A549 (cell line): Measurements from ENCODE around the gene SIPA1L2. TPM values are rescaled to one million over a fixed set of nuclear protein-coding genes. Genes with fewer than 3 reads are reported as not detected.

Experiments used
- CBX2 ChIP-seq: fragments of 200-600 bp; sonication (generic); IDR thresholded peaks from 2 replicates; pipeline ENCODE4 v1.6.1; 2016; ENCODE audit warnings: low read depth, mild to moderate bottlenecking, borderline replicate concordance
- CBX8 ChIP-seq: fragments of 200-600 bp; sonication (generic); IDR thresholded peaks from 2 replicates; pipeline ENCODE4 v1.6.1; 2016
- CHD2 ChIP-seq: fragments of 150-350 bp; IDR thresholded peaks from 2 replicates; pipeline ENCODE4 v1.6.1; 2014; ENCODE audit warnings: low read length; ENCODE audit not compliant: partially characterized antibody
- EP300 ChIP-seq, 2 experiments: fragments of >200 bp; sonication (Bioruptor Twin); formaldehyde crosslinking; IDR thresholded peaks; 2 replicates in 1 of 2; 3 replicates in 1 of 2; pipeline ENCODE4 v1.6.1; 2016 to 2017
- ESRRA ChIP-seq: fragments of 150-350 bp; IDR thresholded peaks from 2 replicates; pipeline ENCODE4 v1.6.1; 2014; ENCODE audit warnings: mild to moderate bottlenecking, low read length, borderline replicate concordance
- FOSL2 ChIP-seq, 2 experiments: fragments of 450-650 bp in 1 of 2; fragments of >200 bp in 1 of 2; sonication (Bioruptor Twin) in 1 of 2; formaldehyde crosslinking; IDR thresholded peaks; 2 replicates each; pipeline versions ENCODE4 v1.5.0 to v1.6.1; 2016 to 2020; ENCODE audit warnings: mild to moderate bottlenecking in 1 of 2, moderate library complexity in 1 of 2
- HOXB13 ChIP-seq: fragments of 250-450 bp; sonication (Bioruptor Pico); IDR thresholded peaks from 2 replicates; pipeline ENCODE4 v1.5.0; 2020; ENCODE audit warnings: low read depth, mild to moderate bottlenecking, moderate library complexity
- HOXB5 ChIP-seq: fragments of 250-450 bp; sonication (Bioruptor Pico); IDR thresholded peaks from 2 replicates; pipeline ENCODE4 v1.5.0; 2020; ENCODE audit warnings: mild to moderate bottlenecking, moderate library complexity
- KDM5A ChIP-seq: fragments of 200-600 bp; sonication (generic); IDR thresholded peaks from 2 replicates; pipeline ENCODE4 v1.6.1; 2016; ENCODE audit warnings: antibody characterized with exemption, mild to moderate bottlenecking
- MYC ChIP-seq: IDR thresholded peaks from 2 replicates; pipeline ENCODE4 v1.6.1; 2012; ENCODE audit warnings: mild to moderate bottlenecking, inconsistent platforms, low read length, improper control_type of control experiment, borderline replicate concordance
- NPAS2 ChIP-seq: fragments of 250-450 bp; sonication (Bioruptor Pico); IDR thresholded peaks from 2 replicates; pipeline ENCODE4 v1.8.0; 2022; ENCODE audit warnings: mild to moderate bottlenecking, moderate library complexity, borderline replicate concordance
- NR3C1 ChIP-seq: fragments of >200 bp; sonication (Bioruptor Twin); formaldehyde crosslinking; IDR thresholded peaks from 3 replicates; pipeline ENCODE4 v1.6.1; 2017
- POLR2A ChIP-seq: IDR thresholded peaks from 2 replicates; pipeline ENCODE4 v1.6.1; 2012; ENCODE audit warnings: mild to moderate bottlenecking, low read length
- RARB ChIP-seq: fragments of 250-450 bp; sonication (Bioruptor Pico); IDR thresholded peaks from 2 replicates; pipeline ENCODE4 v1.8.0; 2021; ENCODE audit warnings: mild to moderate bottlenecking, moderate library complexity
- RCOR1 ChIP-seq: fragments of 150-350 bp; IDR thresholded peaks from 2 replicates; pipeline ENCODE4 v1.6.1; 2014; ENCODE audit warnings: antibody characterized with exemption, low read length, low read depth
- RNF2 ChIP-seq: fragments of 200-600 bp; sonication (generic); IDR thresholded peaks from 2 replicates; pipeline ENCODE4 v1.6.1; 2016; ENCODE audit warnings: low read depth, mild to moderate bottlenecking, antibody characterized with exemption, moderate library complexity, borderline replicate concordance
- SMC3 ChIP-seq: fragments of >200 bp; sonication (Bioruptor Twin); formaldehyde crosslinking; IDR thresholded peaks from 3 replicates; pipeline ENCODE4 v1.6.1; 2018; ENCODE audit warnings: inconsistent platforms
- SREBF2 ChIP-seq: fragments of 450-650 bp; IDR thresholded peaks from 2 replicates; pipeline ENCODE4 v1.6.1; 2014; ENCODE audit warnings: mild to moderate bottlenecking, moderate library complexity
- TFCP2L1 ChIP-seq: fragments of 250-450 bp; sonication (Bioruptor Pico); IDR thresholded peaks from 2 replicates; pipeline ENCODE4 v1.5.0; 2021; ENCODE audit warnings: mild to moderate bottlenecking
- TP53 ChIP-seq: fragments of 250-450 bp; sonication (Bioruptor Pico); IDR thresholded peaks from 2 replicates; pipeline ENCODE4 v1.5.0; 2021; ENCODE audit warnings: mild to moderate bottlenecking, moderate library complexity
- ZSCAN20 ChIP-seq: fragments of 250-450 bp; sonication (Bioruptor Pico); IDR thresholded peaks from 2 replicates; pipeline ENCODE4 v1.8.0; 2022; ENCODE audit warnings: mild to moderate bottlenecking, moderate library complexity
- polyA plus RNA-seq, 4 experiments: library from polyadenylated mRNA; depleted of rRNA in 3 of 4; stranded (reverse); fragments of >200 nt; fragmentation: RNase III in 1 of 4; extraction: RNeasy Plus Mini Kit Qiagen cat#74134 plus additional on column Dnase treatment in 1 of 4; gene quantifications; 2 replicates in 3 of 4; 3 replicates in 1 of 4; pipeline ENCODE4 v1.2.3, GENCODE V29; 2011 to 2017
- TF ChIP-seq, protein P1 (sequence below): fragments of 200-600 bp; sonication (generic); IDR thresholded peaks from 2 replicates; pipeline ENCODE4 v1.6.1; 2016; ENCODE audit warnings: antibody characterized with exemption, mild to moderate bottlenecking, moderate library complexity
- TF ChIP-seq, protein P2 (sequence below): IDR thresholded peaks from 2 replicates; pipeline ENCODE4 v1.6.1; 2012; ENCODE audit warnings: low read depth, borderline replicate concordance
- TF ChIP-seq, protein P3 (sequence below): fragments of 250-450 bp; sonication (Bioruptor Pico); IDR thresholded peaks from 2 replicates; pipeline ENCODE4 v1.5.0; 2020; ENCODE audit warnings: low read depth, mild to moderate bottlenecking, moderate library complexity
- TF ChIP-seq, protein P4 (sequence below): IDR thresholded peaks from 2 replicates; pipeline ENCODE4 v1.6.1; 2012
- TF ChIP-seq, protein P5 (sequence below): fragments of >200 bp; sonication (Bioruptor Twin); formaldehyde crosslinking; IDR thresholded peaks from 3 replicates; pipeline ENCODE4 v1.6.1; 2016
- TF ChIP-seq, protein P6 (sequence below): fragments of 450-650 bp; IDR thresholded peaks from 2 replicates; pipeline ENCODE4 v1.6.1; 2014; ENCODE audit warnings: antibody characterized with exemption
- TF ChIP-seq, protein P7 (sequence below): IDR thresholded peaks from 2 replicates; pipeline ENCODE4 v1.6.1; 2012

The SIPA1L2 gene
- polyA plus RNA-seq, 2 of the 4 experiments (the other 2 are of a cell fraction): 6.0 to 16.9 TPM

DNA sequence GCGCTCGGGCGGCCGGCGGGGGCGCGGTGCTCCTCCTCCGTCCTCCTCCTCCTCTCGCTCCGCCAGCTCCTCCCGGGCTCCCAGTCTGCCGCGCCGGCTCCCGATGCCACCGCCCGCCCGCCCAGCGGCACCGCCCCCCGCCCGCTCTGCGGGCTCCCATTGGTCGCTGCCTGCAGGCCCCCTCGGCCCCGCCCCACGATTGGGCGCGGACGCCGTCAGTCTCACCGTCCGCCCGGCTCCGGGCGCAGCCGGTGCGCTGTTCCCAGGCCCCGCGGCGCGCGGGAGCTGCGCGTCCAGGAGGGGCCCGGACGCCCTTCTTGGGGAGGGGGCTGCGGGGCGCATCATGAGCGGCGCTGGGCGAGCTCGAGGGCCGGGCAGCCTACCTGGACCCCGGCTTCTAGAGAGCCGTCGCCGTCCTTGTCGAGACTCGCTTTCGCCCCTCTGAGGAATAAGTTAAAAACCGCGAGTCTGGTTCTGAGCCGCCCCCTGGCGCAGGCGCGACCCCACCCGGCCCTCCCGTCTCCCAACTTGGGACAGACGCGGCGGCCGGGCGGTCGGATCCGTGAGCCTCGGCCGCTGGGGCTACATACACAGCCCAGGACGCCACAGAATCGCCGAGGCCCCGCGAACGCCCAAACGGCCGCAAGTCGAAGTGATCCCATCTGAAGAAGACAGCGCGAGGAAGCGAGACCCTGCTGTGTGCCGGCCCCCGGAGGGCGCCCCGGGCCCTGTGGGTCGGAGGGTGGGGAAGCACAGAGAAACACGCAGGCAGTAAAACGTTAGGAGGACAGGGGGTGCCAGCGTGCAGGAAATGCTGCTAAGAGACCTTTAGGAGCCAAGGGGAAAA, at the start of gene SIPA1L2 (continued):
- TF ChIP-seq, protein P1, sequence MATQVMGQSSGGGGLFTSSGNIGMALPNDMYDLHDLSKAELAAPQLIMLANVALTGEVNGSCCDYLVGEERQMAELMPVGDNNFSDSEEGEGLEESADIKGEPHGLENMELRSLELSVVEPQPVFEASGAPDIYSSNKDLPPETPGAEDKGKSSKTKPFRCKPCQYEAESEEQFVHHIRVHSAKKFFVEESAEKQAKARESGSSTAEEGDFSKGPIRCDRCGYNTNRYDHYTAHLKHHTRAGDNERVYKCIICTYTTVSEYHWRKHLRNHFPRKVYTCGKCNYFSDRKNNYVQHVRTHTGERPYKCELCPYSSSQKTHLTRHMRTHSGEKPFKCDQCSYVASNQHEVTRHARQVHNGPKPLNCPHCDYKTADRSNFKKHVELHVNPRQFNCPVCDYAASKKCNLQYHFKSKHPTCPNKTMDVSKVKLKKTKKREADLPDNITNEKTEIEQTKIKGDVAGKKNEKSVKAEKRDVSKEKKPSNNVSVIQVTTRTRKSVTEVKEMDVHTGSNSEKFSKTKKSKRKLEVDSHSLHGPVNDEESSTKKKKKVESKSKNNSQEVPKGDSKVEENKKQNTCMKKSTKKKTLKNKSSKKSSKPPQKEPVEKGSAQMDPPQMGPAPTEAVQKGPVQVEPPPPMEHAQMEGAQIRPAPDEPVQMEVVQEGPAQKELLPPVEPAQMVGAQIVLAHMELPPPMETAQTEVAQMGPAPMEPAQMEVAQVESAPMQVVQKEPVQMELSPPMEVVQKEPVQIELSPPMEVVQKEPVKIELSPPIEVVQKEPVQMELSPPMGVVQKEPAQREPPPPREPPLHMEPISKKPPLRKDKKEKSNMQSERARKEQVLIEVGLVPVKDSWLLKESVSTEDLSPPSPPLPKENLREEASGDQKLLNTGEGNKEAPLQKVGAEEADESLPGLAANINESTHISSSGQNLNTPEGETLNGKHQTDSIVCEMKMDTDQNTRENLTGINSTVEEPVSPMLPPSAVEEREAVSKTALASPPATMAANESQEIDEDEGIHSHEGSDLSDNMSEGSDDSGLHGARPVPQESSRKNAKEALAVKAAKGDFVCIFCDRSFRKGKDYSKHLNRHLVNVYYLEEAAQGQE: no peak
- no peak for TF ChIP-seq HOXB13
- TF ChIP-seq EP300 (IDR thresholded peaks at IDR 0.05): no peak
- TF ChIP-seq CBX8: no peak
- TF ChIP-seq TFCP2L1: 0 out of 2 replicates have a peak, but pooled peaks have one; percentile 55
- no peak for TF ChIP-seq CHD2
- TF ChIP-seq KDM5A: peak; percentile 59; the same call in 1 of the 2 replicates
- TF ChIP-seq FOSL2 (IDR thresholded peaks at IDR 0.05): no peak
- no peak for TF ChIP-seq FOSL2 (CRISPR knock-in tag; IDR thresholded peaks at IDR 0.05)
- no peak for TF ChIP-seq NPAS2 (CRISPR knock-in tag)
- no peak for TF ChIP-seq HOXB5 (CRISPR knock-in tag)
- TF ChIP-seq CBX2: no peak
- TF ChIP-seq, protein P2, sequence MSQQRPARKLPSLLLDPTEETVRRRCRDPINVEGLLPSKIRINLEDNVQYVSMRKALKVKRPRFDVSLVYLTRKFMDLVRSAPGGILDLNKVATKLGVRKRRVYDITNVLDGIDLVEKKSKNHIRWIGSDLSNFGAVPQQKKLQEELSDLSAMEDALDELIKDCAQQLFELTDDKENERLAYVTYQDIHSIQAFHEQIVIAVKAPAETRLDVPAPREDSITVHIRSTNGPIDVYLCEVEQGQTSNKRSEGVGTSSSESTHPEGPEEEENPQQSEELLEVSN: 0 out of 2 replicates have a peak, but pooled peaks have one; percentile 10
- TF ChIP-seq, protein P3, sequence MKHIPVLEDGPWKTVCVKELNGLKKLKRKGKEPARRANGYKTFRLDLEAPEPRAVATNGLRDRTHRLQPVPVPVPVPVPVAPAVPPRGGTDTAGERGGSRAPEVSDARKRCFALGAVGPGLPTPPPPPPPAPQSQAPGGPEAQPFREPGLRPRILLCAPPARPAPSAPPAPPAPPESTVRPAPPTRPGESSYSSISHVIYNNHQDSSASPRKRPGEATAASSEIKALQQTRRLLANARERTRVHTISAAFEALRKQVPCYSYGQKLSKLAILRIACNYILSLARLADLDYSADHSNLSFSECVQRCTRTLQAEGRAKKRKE: no peak
- TF ChIP-seq, protein P4, sequence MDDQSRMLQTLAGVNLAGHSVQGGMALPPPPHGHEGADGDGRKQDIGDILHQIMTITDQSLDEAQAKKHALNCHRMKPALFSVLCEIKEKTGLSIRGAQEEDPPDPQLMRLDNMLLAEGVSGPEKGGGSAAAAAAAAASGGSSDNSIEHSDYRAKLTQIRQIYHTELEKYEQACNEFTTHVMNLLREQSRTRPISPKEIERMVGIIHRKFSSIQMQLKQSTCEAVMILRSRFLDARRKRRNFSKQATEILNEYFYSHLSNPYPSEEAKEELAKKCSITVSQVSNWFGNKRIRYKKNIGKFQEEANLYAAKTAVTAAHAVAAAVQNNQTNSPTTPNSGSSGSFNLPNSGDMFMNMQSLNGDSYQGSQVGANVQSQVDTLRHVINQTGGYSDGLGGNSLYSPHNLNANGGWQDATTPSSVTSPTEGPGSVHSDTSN: peak; percentile 94
- TF ChIP-seq NR3C1: no peak
- peak; percentile 88 for TF ChIP-seq SMC3
- no peak for TF ChIP-seq MYC
- no peak for TF ChIP-seq ZSCAN20 (CRISPR knock-in tag)
- no peak for TF ChIP-seq TP53 (CRISPR knock-in tag)
- TF ChIP-seq, protein P5, sequence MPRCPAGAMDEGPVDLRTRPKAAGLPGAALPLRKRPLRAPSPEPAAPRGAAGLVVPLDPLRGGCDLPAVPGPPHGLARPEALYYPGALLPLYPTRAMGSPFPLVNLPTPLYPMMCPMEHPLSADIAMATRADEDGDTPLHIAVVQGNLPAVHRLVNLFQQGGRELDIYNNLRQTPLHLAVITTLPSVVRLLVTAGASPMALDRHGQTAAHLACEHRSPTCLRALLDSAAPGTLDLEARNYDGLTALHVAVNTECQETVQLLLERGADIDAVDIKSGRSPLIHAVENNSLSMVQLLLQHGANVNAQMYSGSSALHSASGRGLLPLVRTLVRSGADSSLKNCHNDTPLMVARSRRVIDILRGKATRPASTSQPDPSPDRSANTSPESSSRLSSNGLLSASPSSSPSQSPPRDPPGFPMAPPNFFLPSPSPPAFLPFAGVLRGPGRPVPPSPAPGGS: peak; percentile 53; the same call in 2 of the 3 replicates
- TF ChIP-seq, protein P6, sequence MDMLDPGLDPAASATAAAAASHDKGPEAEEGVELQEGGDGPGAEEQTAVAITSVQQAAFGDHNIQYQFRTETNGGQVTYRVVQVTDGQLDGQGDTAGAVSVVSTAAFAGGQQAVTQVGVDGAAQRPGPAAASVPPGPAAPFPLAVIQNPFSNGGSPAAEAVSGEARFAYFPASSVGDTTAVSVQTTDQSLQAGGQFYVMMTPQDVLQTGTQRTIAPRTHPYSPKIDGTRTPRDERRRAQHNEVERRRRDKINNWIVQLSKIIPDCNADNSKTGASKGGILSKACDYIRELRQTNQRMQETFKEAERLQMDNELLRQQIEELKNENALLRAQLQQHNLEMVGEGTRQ: no peak
- no peak for TF ChIP-seq SREBF2
- TF ChIP-seq ESRRA: no peak
- TF ChIP-seq RARB: no peak
- peak; percentile 49 for TF ChIP-seq POLR2A
- no peak for TF ChIP-seq RCOR1
- TF ChIP-seq, protein P7, sequence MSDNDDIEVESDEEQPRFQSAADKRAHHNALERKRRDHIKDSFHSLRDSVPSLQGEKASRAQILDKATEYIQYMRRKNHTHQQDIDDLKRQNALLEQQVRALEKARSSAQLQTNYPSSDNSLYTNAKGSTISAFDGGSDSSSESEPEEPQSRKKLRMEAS: no peak; the same call in 1 of the 2 replicates
- TF ChIP-seq RNF2: no peak
